GM12891 (cell line): ENCODE measurements around the gene NFATC2IP.
"Not testable (repeated sequence)": the region's sequence is repeated elsewhere in the genome, so short reads cannot be mapped to it uniquely, and the experiment has no call there.

Experiments
- POLR2A ChIP-seq: IDR thresholded peaks from 2 replicates; pipeline ENCODE4 v1.6.1; 2011; ENCODE audit warnings: low read depth, low read length, control low read depth
- POLR2AphosphoS5 ChIP-seq: IDR thresholded peaks from 2 replicates; pipeline ENCODE4 v1.6.1; 2011; ENCODE audit warnings: low read depth, low read length, control low read depth
- SPI1 ChIP-seq: IDR thresholded peaks from 2 replicates; pipeline ENCODE4 v1.6.1; 2011; ENCODE audit warnings: low read depth, low read length, control low read depth
- TAF1 ChIP-seq: IDR thresholded peaks from 2 replicates; pipeline ENCODE4 v1.6.1; 2011; ENCODE audit warnings: low read depth, low read length, control low read depth

DNA sequence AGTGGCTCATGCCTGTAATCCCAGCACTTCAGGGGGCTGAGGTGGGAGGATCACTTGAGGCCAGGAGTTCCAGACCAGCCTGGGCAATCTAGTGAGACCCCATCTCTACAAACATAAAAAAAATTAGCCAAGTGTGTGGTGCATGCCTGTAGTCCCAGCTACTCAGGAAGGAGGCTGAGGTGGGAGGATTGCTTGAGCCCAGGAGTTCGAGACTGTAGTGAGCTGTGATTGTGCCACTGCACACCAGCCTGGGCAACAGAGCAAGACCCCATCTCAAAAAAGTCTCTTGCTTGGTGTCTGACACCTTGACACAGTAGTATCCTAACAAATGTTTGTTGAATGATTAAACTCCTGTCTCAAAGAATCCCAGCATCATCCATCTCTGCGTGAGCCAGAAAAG is 19.0 kb downstream of the NFATC2IP start:
- not testable (repeated sequence) for TF ChIP-seq POLR2A, POLR2AphosphoS5, TAF1, SPI1
